OCI-LY3 (cell line): ENCODE data around the gene PTPRT.

Source experiments
- H2AFZ ChIP-seq: fragments of 200-600, 300-600 bp; shearing (Covaris generic); 2 replicates; pipeline ENCODE4 v1.6.0; 2014; ENCODE audit warnings: antibody characterized with exemption, low read depth, low read length
- H3K27ac ChIP-seq: fragments of 200-600, 300-600 bp; sonication (generic); 2 replicates; pipeline ENCODE4 v1.5.1; 2014; ENCODE audit warnings: mild to moderate bottlenecking, low read length, moderate library complexity, mixed read lengths
- H3K27me3 ChIP-seq: fragments of 200-600, 300-600 bp; sonication (generic); 2 replicates; pipeline ENCODE4 v1.6.1; 2014; ENCODE audit warnings: low read depth, low read length, mixed read lengths
- H3K36me3 ChIP-seq: fragments of 200-600, 300-600 bp; sonication (generic); replicated peaks from 2 replicates; pipeline ENCODE3; 2014; ENCODE audit warnings: low read depth, low read length, mixed read lengths
- H3K4me1 ChIP-seq: fragments of 300-600, 200-600 bp; sonication (generic); 2 replicates; pipeline ENCODE4 v1.6.1; 2014; ENCODE audit warnings: low read length, mixed read lengths
- H3K4me2 ChIP-seq: fragments of 200-600, 300-600 bp; sonication (generic); 2 replicates; pipeline ENCODE4 v1.6.1; 2014; ENCODE audit warnings: low read length, mixed read lengths
- H3K4me3 ChIP-seq: fragments of 300-600, 200-600 bp; sonication (generic); 2 replicates; pipeline ENCODE4 v1.5.1; 2014; ENCODE audit warnings: antibody characterized with exemption, mild to moderate bottlenecking, low read length, moderate library complexity
- H3K79me2 ChIP-seq: fragments of 300-600, 200-600 bp; shearing (Covaris generic); 2 replicates; pipeline ENCODE4 v1.6.1; 2014; ENCODE audit warnings: mild to moderate bottlenecking, low read length, mixed read lengths
- H3K9ac ChIP-seq: fragments of 300-600, 200-600 bp; shearing (Covaris generic); 2 replicates; pipeline ENCODE4 v1.6.0; 2014; ENCODE audit warnings: mild to moderate bottlenecking, low read length, moderate library complexity
- H3K9me3 ChIP-seq: fragments of 200-600, 300-600 bp; shearing (Covaris generic); 2 replicates; pipeline ENCODE4 v1.6.1; 2014; ENCODE audit warnings: low read length, mixed read lengths; ENCODE audit not compliant: insufficient read depth
- H4K20me1 ChIP-seq: fragments of 200-600, 300-600 bp; sonication (generic); 2 replicates; pipeline ENCODE4 v1.6.1; 2016; ENCODE audit warnings: low read length, mixed read lengths; ENCODE audit not compliant: insufficient read depth
- EZH2phosphoT487 ChIP-seq: fragments of 200-600 bp; shearing (Covaris generic); IDR thresholded peaks from 2 replicates; pipeline ENCODE4 v1.6.1; 2018; ENCODE audit warnings: antibody characterized with exemption, mixed run types, low read depth
- TF ChIP-seq, protein P1 (sequence below): fragments of 200-600, 300-600 bp; sonication (generic); IDR thresholded peaks from 2 replicates; pipeline ENCODE4 v1.5.1; 2014; ENCODE audit warnings: antibody characterized with exemption, low read length, low read depth

The PTPRT gene

DNA sequence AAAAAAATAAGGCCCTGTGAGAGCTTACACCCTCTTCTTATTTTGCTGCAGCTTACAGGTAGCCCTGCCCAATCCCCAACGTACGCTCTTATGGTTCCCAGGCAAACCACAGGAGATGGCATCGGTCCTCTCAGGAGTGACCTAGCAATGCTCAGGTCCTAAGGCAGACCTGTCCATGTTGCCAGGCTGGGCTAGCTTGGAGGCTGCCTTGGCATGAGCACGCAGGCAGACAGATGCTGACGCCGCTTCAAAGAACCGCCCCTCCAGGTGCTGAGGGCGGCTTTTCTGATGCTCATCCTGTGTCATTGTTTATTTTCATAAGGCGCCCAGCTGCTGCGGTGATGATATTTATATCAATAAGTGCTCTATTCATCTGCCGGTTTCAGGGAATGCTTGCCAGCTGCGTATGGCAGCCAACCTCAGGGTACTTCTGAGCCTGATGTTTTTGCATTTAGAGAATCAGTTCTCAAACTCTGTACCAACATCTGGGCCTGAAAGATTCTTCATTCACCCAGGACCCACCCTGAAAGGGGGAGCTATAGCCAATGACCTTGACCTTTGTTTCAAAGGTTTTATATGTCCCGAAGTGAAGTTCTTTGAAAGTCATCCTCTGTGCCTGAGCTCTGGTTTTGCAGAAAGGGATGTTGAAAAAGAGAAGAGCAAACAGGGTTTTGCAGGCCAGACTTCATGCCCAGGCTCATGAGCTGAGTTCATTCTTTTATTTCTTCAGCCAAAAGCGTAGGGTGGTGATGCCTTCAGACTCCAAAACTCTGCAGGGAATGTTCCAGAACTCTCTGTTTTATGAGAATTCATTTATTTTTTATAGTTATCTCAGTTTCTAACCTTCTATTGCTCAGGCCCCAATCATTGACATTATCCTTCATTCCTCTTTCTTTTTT, 1095.9 kb downstream of the PTPRT start:
- Histone ChIP-seq H3K9me3 (no peaks in the 10 kb centered on the region), H3K79me2 (no peaks in the 10 kb centered on the region), H4K20me1 (no peaks in the 10 kb centered on the region), H3K4me2 (no peak overlapping the region), H3K4me3 (no peak overlapping the region), H3K36me3 (no peaks in the 10 kb centered on the region), H3K27me3 (peaks cover 33% of the 10 kb centered on the region), H3K9ac (no peak overlapping the region), H2AFZ (no peak overlapping the region), H3K27ac (no peak overlapping the region), H3K4me1 (no peaks in the 10 kb centered on the region)
- TF ChIP-seq, protein P1, sequence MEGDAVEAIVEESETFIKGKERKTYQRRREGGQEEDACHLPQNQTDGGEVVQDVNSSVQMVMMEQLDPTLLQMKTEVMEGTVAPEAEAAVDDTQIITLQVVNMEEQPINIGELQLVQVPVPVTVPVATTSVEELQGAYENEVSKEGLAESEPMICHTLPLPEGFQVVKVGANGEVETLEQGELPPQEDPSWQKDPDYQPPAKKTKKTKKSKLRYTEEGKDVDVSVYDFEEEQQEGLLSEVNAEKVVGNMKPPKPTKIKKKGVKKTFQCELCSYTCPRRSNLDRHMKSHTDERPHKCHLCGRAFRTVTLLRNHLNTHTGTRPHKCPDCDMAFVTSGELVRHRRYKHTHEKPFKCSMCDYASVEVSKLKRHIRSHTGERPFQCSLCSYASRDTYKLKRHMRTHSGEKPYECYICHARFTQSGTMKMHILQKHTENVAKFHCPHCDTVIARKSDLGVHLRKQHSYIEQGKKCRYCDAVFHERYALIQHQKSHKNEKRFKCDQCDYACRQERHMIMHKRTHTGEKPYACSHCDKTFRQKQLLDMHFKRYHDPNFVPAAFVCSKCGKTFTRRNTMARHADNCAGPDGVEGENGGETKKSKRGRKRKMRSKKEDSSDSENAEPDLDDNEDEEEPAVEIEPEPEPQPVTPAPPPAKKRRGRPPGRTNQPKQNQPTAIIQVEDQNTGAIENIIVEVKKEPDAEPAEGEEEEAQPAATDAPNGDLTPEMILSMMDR, result no peak
- TF ChIP-seq EZH2phosphoT487, result no peak

DNA sequence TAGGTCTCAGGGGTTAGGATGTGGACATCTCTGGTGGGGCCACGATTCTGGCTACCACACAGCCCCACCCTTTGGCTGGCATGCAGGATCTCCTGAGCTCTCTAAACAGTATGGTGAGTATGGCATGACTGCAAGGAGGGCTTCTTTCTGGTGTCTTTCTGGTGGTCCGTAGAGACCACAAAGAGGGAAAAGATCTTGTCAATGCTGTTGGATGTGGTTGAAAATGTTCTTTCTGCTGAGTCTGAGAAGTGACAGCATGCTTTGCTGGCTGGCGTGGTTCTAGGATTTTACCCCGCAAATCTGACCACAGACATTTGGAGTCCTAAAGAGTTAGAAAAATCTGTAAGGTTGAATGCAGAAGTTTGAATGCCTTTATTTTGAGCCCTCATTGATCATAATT, 1096.7 kb downstream of the PTPRT start:
- Histone ChIP-seq H3K4me1 (no peaks in the 10 kb centered on the region), H3K36me3 (no peaks in the 10 kb centered on the region), H2AFZ (no peak overlapping the region), H3K27ac (no peak overlapping the region), H3K9ac (no peak overlapping the region), H3K9me3 (no peaks in the 10 kb centered on the region), H3K4me2 (no peak overlapping the region), H3K4me3 (no peak overlapping the region), H3K27me3 (peaks cover 33% of the 10 kb centered on the region), H3K79me2 (no peaks in the 10 kb centered on the region), H4K20me1 (no peaks in the 10 kb centered on the region)
- TF ChIP-seq EZH2phosphoT487, result no peak
- TF ChIP-seq, protein P1, result no peak

DNA sequence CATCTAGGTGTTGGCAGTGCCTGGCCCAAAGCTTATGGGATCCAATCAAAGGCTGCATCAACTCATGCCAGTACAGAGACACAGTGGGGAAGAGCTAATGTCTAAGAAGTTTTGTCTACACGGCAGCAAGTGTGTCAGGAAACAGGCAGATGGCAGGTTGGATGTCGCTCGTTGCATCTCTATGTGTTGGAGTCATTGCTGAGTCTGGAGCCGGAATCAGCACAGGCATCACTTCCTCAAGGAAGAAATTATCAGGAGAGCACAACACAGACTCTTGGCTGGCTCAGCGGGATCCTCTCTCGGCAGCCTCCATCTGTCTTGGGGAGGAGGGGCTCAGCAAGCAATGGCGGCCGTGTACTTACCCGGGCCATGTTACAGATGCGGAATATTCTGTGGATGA, 1104.3 kb downstream of the PTPRT start:
- Histone ChIP-seq H3K79me2 (no peaks in the 10 kb centered on the region), H3K4me3 (no peak overlapping the region), H2AFZ (no peak overlapping the region), H3K36me3 (no peaks in the 10 kb centered on the region), H4K20me1 (no peaks in the 10 kb centered on the region), H3K4me2 (no peak overlapping the region), H3K9me3 (no peaks in the 10 kb centered on the region), H3K27me3 (peaks cover 18% of the 10 kb centered on the region), H3K27ac (no peak overlapping the region), H3K9ac (no peak overlapping the region), H3K4me1 (no peaks in the 10 kb centered on the region)
- TF ChIP-seq, protein P1, result no peak
- TF ChIP-seq EZH2phosphoT487, result no peak

DNA sequence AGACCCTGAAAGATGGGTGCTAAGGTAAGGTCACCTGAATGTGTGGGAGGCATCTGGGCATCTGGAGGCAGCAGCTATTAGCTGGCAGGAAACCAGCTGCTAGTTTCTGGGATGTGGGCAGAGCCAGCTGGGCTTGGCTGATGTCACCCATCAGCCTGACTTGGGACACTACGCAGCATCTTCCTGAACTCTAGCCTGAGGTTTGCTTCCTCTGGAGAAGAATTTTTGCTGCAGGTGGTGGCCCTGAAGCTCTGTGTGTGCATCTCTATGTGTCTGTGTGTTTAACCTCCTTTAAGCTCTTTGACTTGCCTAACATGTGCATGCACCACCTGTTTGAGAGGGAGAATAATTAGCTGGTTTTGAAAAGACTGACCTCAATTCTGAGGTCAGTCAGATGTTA, 1106.4 kb downstream of the PTPRT start:
- H4K20me1 ChIP-seq, result no peaks in the 10 kb centered on the region
- TF ChIP-seq EZH2phosphoT487, result no peak
- TF ChIP-seq, protein P1, result no peak
- no peak overlapping the region for H2AFZ ChIP-seq
- H3K79me2 ChIP-seq, result no peaks in the 10 kb centered on the region
- H3K4me1 ChIP-seq, result no peaks in the 10 kb centered on the region
- no peak overlapping the region for H3K9ac ChIP-seq
- H3K27me3 ChIP-seq, result 0 out of 2 replicates have a peak, but pooled peaks cover 4% of the 10 kb centered on the region
- no peaks in the 10 kb centered on the region for H3K9me3 ChIP-seq
- H3K36me3 ChIP-seq, result no peaks in the 10 kb centered on the region
- H3K27ac ChIP-seq, result no peak overlapping the region
- H3K4me3 ChIP-seq, result no peak overlapping the region
- H3K4me2 ChIP-seq, result no peak overlapping the region
